ENCODE results near the gene DDX28. TPM values are rescaled to one million over a fixed set of nuclear protein-coding genes. Genes with fewer than 3 reads are reported as not detected.

Gene DDX28, protein sequence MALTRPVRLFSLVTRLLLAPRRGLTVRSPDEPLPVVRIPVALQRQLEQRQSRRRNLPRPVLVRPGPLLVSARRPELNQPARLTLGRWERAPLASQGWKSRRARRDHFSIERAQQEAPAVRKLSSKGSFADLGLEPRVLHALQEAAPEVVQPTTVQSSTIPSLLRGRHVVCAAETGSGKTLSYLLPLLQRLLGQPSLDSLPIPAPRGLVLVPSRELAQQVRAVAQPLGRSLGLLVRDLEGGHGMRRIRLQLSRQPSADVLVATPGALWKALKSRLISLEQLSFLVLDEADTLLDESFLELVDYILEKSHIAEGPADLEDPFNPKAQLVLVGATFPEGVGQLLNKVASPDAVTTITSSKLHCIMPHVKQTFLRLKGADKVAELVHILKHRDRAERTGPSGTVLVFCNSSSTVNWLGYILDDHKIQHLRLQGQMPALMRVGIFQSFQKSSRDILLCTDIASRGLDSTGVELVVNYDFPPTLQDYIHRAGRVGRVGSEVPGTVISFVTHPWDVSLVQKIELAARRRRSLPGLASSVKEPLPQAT
- polyA plus RNA-seq (2012; ENCODE audit: missing spikeins) = 10.6 TPM

DNA sequence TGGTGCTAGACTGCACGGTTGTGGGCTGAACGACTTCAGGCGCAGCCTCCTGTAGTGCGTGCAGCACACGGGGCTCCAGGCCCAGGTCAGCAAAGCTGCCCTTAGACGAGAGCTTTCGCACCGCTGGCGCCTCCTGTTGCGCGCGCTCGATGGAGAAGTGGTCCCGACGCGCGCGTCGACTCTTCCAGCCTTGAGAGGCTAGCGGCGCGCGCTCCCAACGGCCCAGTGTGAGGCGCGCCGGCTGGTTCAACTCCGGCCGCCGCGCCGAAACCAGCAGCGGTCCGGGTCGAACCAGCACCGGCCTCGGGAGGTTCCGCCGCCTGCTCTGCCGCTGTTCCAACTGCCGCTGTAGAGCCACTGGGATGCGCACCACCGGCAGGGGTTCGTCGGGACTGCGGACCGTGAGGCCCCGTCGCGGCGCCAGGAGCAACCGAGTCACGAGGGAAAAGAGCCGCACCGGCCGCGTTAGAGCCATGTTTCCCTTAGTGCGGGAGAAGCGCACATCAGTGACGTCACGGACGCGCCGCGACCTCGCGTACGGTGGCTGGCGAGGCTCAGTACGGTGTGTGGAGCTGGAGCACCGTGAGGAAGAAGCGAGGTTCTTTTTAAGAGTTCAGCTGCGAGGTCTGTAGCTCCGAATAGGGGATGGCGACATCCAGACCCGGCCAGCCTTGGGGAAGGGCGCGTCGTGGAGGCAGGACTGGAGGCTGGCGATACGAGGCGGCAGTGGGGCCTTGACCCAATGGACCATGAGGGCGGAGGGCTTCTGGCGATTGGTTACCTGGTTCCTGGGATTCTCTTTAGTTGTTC is at the start of gene DDX28, which contains the start of gene DUS2:
DDX28 (minus strand) TSS at position 505 of the 810 bp plus-strand sequence; CDS start at position 475, 30 bp downstream.
DUS2 (plus strand) TSS at position 557 of the 810 bp plus-strand sequence. CDS start 14,740 bp downstream, outside the sequence.
- FAIRE-seq = peak; percentile 94
- TF ChIP-seq POLR2A (IDR thresholded peaks at IDR 0.05; ENCODE audit: low read depth, low read length) = peak; percentile 91
- peak; percentile 92 for TF ChIP-seq POLR2AphosphoS5 (IDR thresholded peaks at IDR 0.05; ENCODE audit: low read depth, low read length)
- TF ChIP-seq TAF1 (IDR thresholded peaks at IDR 0.05; ENCODE audit: borderline replicate concordance, low read depth, low read length) = peak; percentile 73; the same call in 1 of the 2 replicates
- DNase-seq (ENCODE audit: insufficient read length) = peak; percentile 80

GRCh38 chr16:68072038-68072695 is 49.1 kb upstream of the DDX28 start:
- no peak for FAIRE-seq
- TF ChIP-seq POLR2AphosphoS5 (IDR thresholded peaks at IDR 0.05; ENCODE audit: low read depth, low read length) (no peak), POLR2A (IDR thresholded peaks at IDR 0.05; ENCODE audit: low read depth, low read length) (no peak), TAF1 (IDR thresholded peaks at IDR 0.05; ENCODE audit: borderline replicate concordance, low read depth, low read length) (no peak)
- DNase-seq (ENCODE audit: insufficient read length) = no peak

- DNase-seq (ENCODE audit: insufficient read length) (no peak), FAIRE-seq (no peak)
- TF ChIP-seq POLR2A (IDR thresholded peaks at IDR 0.05; ENCODE audit: low read depth, low read length) = no peak
- no peak for TF ChIP-seq TAF1 (IDR thresholded peaks at IDR 0.05; ENCODE audit: borderline replicate concordance, low read depth, low read length)
- no peak for TF ChIP-seq POLR2AphosphoS5 (IDR thresholded peaks at IDR 0.05; ENCODE audit: low read depth, low read length)
Observed at GRCh38 chr16:68071518-68071901, 48.5 kb upstream of the DDX28 start.

GRCh38 chr16:68070806-68071517 is 47.9 kb upstream of the DDX28 start:
- TF ChIP-seq POLR2AphosphoS5 (IDR thresholded peaks at IDR 0.05; ENCODE audit: low read depth, low read length) = no peak
- TF ChIP-seq TAF1 (IDR thresholded peaks at IDR 0.05; ENCODE audit: borderline replicate concordance, low read depth, low read length) = no peak
- no peak for TF ChIP-seq POLR2A (IDR thresholded peaks at IDR 0.05; ENCODE audit: low read depth, low read length)
- DNase-seq (ENCODE audit: insufficient read length) (no peak), FAIRE-seq (peak; percentile 27)

DNA sequence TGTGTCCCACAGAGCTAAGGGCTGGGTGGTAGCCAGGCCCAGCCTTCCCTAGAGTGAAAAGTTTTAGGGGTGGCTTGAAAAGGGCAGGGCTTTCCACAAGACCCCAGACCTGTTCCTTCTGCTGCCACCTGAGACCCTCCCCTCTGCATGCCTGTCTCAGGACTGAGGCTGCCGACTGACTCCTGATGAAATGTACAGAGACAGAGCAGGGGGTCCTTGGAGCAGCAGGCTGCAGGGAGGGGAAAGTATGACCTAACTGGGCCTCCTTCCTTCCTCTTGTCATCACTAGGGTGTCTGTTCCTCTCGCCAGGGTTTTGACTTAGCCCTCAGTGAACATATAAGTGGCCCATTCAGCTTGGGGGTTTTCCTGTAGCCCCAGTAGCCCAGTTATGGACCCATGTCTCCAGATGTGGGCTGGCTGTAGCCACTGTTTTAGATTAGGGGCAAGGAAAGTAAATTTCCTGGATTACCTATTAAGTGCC is 47.3 kb upstream of the DDX28 start:
- no peak for TF ChIP-seq TAF1 (IDR thresholded peaks at IDR 0.05; ENCODE audit: borderline replicate concordance, low read depth, low read length)
- no peak for TF ChIP-seq POLR2A (IDR thresholded peaks at IDR 0.05; ENCODE audit: low read depth, low read length)
- FAIRE-seq = no peak
- no peak for DNase-seq (ENCODE audit: insufficient read length)

DNA sequence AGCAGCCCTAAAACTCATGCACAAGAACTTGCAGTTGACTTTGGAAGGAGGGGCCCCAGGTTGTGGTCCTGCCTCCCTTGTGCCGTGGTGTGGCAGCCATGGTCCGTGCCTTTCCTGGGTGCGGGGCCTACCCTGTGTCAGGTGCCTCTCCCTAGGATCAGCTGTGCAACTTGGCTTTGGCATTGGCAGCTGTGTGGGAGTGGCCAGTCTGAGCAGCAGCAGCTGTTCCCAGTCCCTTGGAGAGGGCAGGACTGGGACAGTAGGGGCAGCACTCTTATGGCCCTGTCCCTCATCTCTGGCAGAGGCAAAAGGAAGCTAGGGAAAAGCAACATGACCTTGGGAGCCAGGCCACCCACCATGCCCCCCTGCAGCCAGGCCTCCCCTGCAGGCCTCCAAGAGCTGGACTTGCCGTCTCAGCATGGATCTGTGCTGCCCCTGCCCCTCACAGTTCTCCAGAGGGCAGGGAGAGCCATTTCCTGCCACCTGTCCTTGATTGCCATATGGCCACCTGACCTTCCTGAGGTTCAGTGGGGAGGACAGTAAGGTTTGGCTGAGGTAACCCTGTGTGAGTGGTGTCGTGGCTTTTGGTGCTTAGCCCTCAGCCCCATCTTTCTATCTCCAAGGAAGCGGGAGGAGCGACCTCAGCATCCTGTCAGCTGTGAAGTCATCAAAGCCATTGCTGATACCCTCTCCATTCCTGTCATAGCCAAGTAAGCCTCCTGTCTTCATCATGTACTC is 46.6 kb upstream of the DDX28 start:
- TF ChIP-seq TAF1 (IDR thresholded peaks at IDR 0.05; ENCODE audit: borderline replicate concordance, low read depth, low read length) (no peak), POLR2AphosphoS5 (IDR thresholded peaks at IDR 0.05; ENCODE audit: low read depth, low read length) (no peak), POLR2A (IDR thresholded peaks at IDR 0.05; ENCODE audit: low read depth, low read length) (no peak)
- DNase-seq (ENCODE audit: insufficient read length) (no peak), FAIRE-seq (no peak)

DNA sequence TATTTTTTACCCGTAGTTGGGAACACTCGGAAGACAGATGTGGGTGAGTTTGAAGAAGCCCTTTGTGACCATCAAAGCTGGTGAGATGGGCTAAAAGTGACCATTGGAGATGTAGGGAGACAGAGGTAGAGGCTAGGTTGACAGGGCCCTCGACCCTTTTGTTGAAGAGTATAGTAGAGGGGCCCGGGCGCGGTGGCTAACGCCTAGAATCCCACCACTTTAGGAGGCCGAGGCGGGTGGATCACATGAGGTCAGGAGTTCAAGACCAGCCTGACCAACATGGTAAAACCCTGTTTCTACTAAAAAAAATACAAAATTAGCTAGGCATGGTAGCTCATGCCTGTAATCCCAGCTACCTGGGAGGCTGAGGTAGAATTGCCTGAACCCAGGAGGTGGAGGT is 45.9 kb upstream of the DDX28 start:
- no peak for DNase-seq (ENCODE audit: insufficient read length)
- TF ChIP-seq POLR2AphosphoS5 (IDR thresholded peaks at IDR 0.05; ENCODE audit: low read depth, low read length) (no peak), POLR2A (IDR thresholded peaks at IDR 0.05; ENCODE audit: low read depth, low read length) (no peak), TAF1 (IDR thresholded peaks at IDR 0.05; ENCODE audit: borderline replicate concordance, low read depth, low read length) (no peak)
- no peak for FAIRE-seq

GRCh38 chr16:68066763-68067162 is 43.7 kb upstream of the DDX28 start:
- DNase-seq (ENCODE audit: insufficient read length) = no peak
- FAIRE-seq = no peak
- no peak for TF ChIP-seq POLR2A (IDR thresholded peaks at IDR 0.05; ENCODE audit: low read depth, low read length)
- no peak for TF ChIP-seq TAF1 (IDR thresholded peaks at IDR 0.05; ENCODE audit: borderline replicate concordance, low read depth, low read length)
- no peak for TF ChIP-seq POLR2AphosphoS5 (IDR thresholded peaks at IDR 0.05; ENCODE audit: low read depth, low read length)

- no peak for DNase-seq (ENCODE audit: insufficient read length)
- TF ChIP-seq TAF1 (IDR thresholded peaks at IDR 0.05; ENCODE audit: borderline replicate concordance, low read depth, low read length) (no peak), POLR2AphosphoS5 (IDR thresholded peaks at IDR 0.05; ENCODE audit: low read depth, low read length) (no peak), POLR2A (IDR thresholded peaks at IDR 0.05; ENCODE audit: low read depth, low read length) (no peak)
- FAIRE-seq = no peak
Observed at GRCh38 chr16:68065716-68066305, 42.8 kb upstream of the DDX28 start.

Measured in GM12892 (cell line).